ENCODE data around the gene ERC2. TPM values are rescaled to one million over a fixed set of nuclear protein-coding genes. Genes with fewer than 3 reads are reported as not detected.

ERC2 gene
- total and polyA plus RNA-seq, 2 of the 13 experiments (the other 11 are each of a cell fraction or from before 2014, with no cell fraction given): 0.16 to 0.22 TPM

GRCh38 chr3:56102032-56102431 lies 366.2 kb downstream of the ERC2 start:
- H3K4me2 ChIP-seq (ENCODE audit: low read depth, low read length): no peak overlapping the region
- ATAC-seq (no peak), DNase-seq (ENCODE audit: low spot score) (no peak), FAIRE-seq (no peak)
- intact Hi-C loops (cut with micrococcal nuclease; ENCODE audit: unreplicated experiment): no loop called here
- H3K36me3 ChIP-seq (replicated peaks in 1 of 2; ENCODE audit: control insufficient read depth in 1 of 2, insufficient read depth in 2 of 2, low read length in 2 of 2): no peaks in the 10 kb centered on the region
- no peak overlapping the region for H2AFZ ChIP-seq (ENCODE audit: low read length)
- in situ Hi-C loops (cut with HindIII; ENCODE audit: extremely low pct_ligation_motif_present, low pct_unique_long_range_greater_than_20kb): no loop called here
- no peak overlapping the region for H3K4me3 ChIP-seq (replicated peaks in 1 of 3; ENCODE audit: insufficient read depth in 1 of 3, low read depth in 2 of 3, low read length in 3 of 3)
- no peak overlapping the region for H3K27ac ChIP-seq (ENCODE audit: extremely low read length, insufficient read depth, low read length)
- BruUV-seq (replicated peaks): no TSS peak
- no peaks in the 10 kb centered on the region for H3K4me1 ChIP-seq (ENCODE audit: insufficient read depth, low read length)
- H4K20me1 ChIP-seq (ENCODE audit: insufficient read depth, low read length): no peaks in the 10 kb centered on the region
- no peaks in the 10 kb centered on the region for H3K79me2 ChIP-seq (ENCODE audit: insufficient read depth, low read length)
- H3K9me3 ChIP-seq (ENCODE audit: low read length): no peaks in the 10 kb centered on the region
- H3K27me3 ChIP-seq (ENCODE audit: control insufficient read depth in 1 of 2, insufficient read depth in 2 of 2, low read length in 2 of 2): no peaks in the 10 kb centered on the region
- TF ChIP-seq ZNF737 (CRISPR knock-in tag; IDR thresholded peaks at IDR 0.05; ENCODE audit: borderline replicate concordance): no peak
- no peak for TF ChIP-seq RCOR2 (CRISPR knock-in tag; IDR thresholded peaks at IDR 0.05)
- no peak for TF ChIP-seq MEIS2 (CRISPR knock-in tag; IDR thresholded peaks at IDR 0.05)
- TF ChIP-seq RNF2 (conservative IDR thresholded peaks at IDR 0.05; ENCODE audit: low read depth): no peak
- TF ChIP-seq TEF (CRISPR knock-in tag; IDR thresholded peaks at IDR 0.05): no peak
- no peak for TF ChIP-seq PLSCR1 (CRISPR knock-in tag; IDR thresholded peaks at IDR 0.05; ENCODE audit: borderline replicate concordance)
- TF ChIP-seq NR0B2 (CRISPR knock-in tag; IDR thresholded peaks at IDR 0.05): no peak
- TF ChIP-seq, protein P1, sequence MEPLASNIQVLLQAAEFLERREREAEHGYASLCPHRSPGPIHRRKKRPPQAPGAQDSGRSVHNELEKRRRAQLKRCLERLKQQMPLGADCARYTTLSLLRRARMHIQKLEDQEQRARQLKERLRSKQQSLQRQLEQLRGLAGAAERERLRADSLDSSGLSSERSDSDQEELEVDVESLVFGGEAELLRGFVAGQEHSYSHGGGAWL (CRISPR knock-in tag; IDR thresholded peaks at IDR 0.05): no peak
- no peak for TF ChIP-seq HOXA5 (CRISPR knock-in tag; IDR thresholded peaks at IDR 0.05)
- no peak for TF ChIP-seq PCBP1 (IDR thresholded peaks at IDR 0.05; ENCODE audit: borderline replicate concordance, low read depth, low read length)
- TF ChIP-seq SP5 (CRISPR knock-in tag; IDR thresholded peaks at IDR 0.05; ENCODE audit: borderline replicate concordance, low read depth): no peak
- no peak for TF ChIP-seq ZNF564 (CRISPR knock-in tag; IDR thresholded peaks at IDR 0.05)
- TF ChIP-seq, protein P2, sequence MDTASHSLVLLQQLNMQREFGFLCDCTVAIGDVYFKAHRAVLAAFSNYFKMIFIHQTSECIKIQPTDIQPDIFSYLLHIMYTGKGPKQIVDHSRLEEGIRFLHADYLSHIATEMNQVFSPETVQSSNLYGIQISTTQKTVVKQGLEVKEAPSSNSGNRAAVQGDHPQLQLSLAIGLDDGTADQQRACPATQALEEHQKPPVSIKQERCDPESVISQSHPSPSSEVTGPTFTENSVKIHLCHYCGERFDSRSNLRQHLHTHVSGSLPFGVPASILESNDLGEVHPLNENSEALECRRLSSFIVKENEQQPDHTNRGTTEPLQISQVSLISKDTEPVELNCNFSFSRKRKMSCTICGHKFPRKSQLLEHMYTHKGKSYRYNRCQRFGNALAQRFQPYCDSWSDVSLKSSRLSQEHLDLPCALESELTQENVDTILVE (CRISPR knock-in tag; IDR thresholded peaks at IDR 0.05): no peak
- TF ChIP-seq KAT8 (CRISPR knock-in tag; IDR thresholded peaks at IDR 0.05): no peak
- CTCF ChIA-PET (ENCODE audit: low intra/inter-chr PET ratio, low total read pairs): no interaction called here
- no peak overlapping the region for H3K9ac ChIP-seq (ENCODE audit: insufficient read depth, low read depth, low read length)
- POLR2A ChIA-PET: no interaction called here
- WGBS (ENCODE audit: low lambda C conversion rate): 4% methylated on average over 6 of the region's 6 CpGs
